ENCODE results near the gene NINJ1. TPM values are rescaled to one million over a fixed set of nuclear protein-coding genes. Genes with fewer than 3 reads are reported as not detected.

The NINJ1 gene
- total and polyA plus RNA-seq, 2 of the 13 experiments (the other 11 are each of a cell fraction or from before 2014, with no cell fraction given) = 81.2 to 92.1 TPM

DNA sequence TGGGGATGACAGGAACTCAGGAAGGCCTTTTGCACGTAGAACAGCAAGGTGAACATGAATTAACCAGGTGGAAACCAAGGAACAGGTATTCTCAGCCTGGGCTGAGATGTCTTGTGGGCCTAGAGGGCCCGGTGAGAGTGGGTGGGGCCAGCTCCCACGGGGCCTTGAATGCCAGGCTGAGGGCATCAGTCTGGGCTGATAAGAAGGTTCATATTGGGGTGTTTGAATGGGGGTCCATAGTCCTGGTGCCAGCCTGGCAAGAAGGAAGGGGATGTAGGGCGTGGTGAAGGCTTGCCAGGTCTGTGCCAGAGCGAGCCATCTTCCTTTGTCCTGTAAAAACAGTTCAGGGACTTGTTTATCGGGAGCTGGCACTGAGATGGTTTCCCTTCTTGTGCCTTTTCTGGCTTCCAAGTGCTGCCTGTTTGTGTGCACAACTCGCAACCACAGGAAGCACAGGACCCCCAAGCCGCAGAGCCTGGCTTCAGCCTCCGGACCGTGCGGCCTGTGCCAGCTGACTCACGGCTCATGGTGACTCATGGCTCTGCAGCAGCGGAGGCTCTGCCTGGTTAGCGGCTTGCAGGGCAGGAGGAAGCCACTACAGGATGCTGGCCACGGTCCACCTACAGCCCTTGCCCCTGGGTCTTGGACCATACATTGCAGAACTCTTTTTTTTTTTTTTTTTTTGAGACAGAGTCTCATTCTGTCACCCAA is 35.7 kb downstream of the NINJ1 start (continued):
- TF ChIP-seq, protein P1, sequence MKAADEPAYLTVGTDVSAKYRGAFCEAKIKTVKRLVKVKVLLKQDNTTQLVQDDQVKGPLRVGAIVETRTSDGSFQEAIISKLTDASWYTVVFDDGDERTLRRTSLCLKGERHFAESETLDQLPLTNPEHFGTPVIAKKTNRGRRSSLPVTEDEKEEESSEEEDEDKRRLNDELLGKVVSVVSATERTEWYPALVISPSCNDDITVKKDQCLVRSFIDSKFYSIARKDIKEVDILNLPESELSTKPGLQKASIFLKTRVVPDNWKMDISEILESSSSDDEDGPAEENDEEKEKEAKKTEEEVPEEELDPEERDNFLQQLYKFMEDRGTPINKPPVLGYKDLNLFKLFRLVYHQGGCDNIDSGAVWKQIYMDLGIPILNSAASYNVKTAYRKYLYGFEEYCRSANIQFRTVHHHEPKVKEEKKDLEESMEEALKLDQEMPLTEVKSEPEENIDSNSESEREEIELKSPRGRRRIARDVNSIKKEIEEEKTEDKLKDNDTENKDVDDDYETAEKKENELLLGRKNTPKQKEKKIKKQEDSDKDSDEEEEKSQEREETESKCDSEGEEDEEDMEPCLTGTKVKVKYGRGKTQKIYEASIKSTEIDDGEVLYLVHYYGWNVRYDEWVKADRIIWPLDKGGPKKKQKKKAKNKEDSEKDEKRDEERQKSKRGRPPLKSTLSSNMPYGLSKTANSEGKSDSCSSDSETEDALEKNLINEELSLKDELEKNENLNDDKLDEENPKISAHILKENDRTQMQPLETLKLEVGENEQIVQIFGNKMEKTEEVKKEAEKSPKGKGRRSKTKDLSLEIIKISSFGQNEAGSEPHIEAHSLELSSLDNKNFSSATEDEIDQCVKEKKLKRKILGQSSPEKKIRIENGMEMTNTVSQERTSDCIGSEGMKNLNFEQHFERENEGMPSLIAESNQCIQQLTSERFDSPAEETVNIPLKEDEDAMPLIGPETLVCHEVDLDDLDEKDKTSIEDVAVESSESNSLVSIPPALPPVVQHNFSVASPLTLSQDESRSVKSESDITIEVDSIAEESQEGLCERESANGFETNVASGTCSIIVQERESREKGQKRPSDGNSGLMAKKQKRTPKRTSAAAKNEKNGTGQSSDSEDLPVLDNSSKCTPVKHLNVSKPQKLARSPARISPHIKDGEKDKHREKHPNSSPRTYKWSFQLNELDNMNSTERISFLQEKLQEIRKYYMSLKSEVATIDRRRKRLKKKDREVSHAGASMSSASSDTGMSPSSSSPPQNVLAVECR (CRISPR knock-in tag; IDR thresholded peaks at IDR 0.05; ENCODE audit: borderline replicate concordance) = no peak
- TF ChIP-seq ZNF17 (CRISPR knock-in tag; IDR thresholded peaks at IDR 0.05) = no peak
- TF ChIP-seq SP1 (IDR thresholded peaks at IDR 0.05) = no peak
- no peak for TF ChIP-seq SP1 (CRISPR knock-in tag; IDR thresholded peaks at IDR 0.05)
- no peak for TF ChIP-seq ZEB1 (IDR thresholded peaks at IDR 0.05; ENCODE audit: insufficient replicate concordance, low read depth)
- TF ChIP-seq MTA1 (CRISPR knock-in tag; IDR thresholded peaks at IDR 0.05; ENCODE audit: borderline replicate concordance) = no peak
- peak; percentile 44; the same call in 1 of the 2 replicates for TF ChIP-seq ZFX (CRISPR knock-in tag; IDR thresholded peaks at IDR 0.05; ENCODE audit: low read depth)
- TF ChIP-seq RBAK (CRISPR knock-in tag; IDR thresholded peaks at IDR 0.05) = no peak
- TF ChIP-seq KDM4B (CRISPR knock-in tag; IDR thresholded peaks at IDR 0.05) = no peak
- TF ChIP-seq EEA1 (CRISPR knock-in tag; IDR thresholded peaks at IDR 0.05; ENCODE audit: borderline replicate concordance) = no peak
- TF ChIP-seq, protein P2, sequence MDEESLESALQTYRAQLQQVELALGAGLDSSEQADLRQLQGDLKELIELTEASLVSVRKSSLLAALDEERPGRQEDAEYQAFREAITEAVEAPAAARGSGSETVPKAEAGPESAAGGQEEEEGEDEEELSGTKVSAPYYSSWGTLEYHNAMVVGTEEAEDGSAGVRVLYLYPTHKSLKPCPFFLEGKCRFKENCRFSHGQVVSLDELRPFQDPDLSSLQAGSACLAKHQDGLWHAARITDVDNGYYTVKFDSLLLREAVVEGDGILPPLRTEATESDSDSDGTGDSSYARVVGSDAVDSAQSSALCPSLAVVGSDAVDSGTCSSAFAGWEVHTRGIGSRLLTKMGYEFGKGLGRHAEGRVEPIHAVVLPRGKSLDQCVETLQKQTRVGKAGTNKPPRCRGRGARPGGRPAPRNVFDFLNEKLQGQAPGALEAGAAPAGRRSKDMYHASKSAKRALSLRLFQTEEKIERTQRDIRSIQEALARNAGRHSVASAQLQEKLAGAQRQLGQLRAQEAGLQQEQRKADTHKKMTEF (CRISPR knock-in tag; IDR thresholded peaks at IDR 0.05) = no peak
- TF ChIP-seq MAFK (conservative IDR thresholded peaks at IDR 0.05 in 1 of 2, IDR thresholded peaks at IDR 0.05 in 1 of 2; ENCODE audit: low read length in 2 of 2) = no peak
- no peak for TF ChIP-seq ZNF138 (CRISPR knock-in tag; IDR thresholded peaks at IDR 0.05; ENCODE audit: low read depth)
- TF ChIP-seq ZBTB7A (CRISPR knock-in tag; IDR thresholded peaks at IDR 0.05) = peak; percentile 45; the same call in 1 of the 2 replicates
- no peak for TF ChIP-seq REL (CRISPR knock-in tag; conservative IDR thresholded peaks at IDR 0.05)
- TF ChIP-seq ZNF891 (CRISPR knock-in tag; IDR thresholded peaks at IDR 0.05) = no peak
- no peak for TF ChIP-seq ZNF766 (CRISPR knock-in tag; IDR thresholded peaks at IDR 0.05; ENCODE audit: borderline replicate concordance)
- TF ChIP-seq, protein P3, sequence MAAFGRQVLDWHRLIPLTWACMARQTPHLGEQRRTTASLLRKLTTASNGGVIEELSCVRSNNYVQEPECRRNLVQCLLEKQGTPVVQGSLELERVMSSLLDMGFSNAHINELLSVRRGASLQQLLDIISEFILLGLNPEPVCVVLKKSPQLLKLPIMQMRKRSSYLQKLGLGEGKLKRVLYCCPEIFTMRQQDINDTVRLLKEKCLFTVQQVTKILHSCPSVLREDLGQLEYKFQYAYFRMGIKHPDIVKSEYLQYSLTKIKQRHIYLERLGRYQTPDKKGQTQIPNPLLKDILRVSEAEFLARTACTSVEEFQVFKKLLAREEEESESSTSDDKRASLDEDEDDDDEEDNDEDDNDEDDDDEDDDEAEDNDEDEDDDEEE (CRISPR knock-in tag; IDR thresholded peaks at IDR 0.05) = no peak
- TF ChIP-seq, protein P4, sequence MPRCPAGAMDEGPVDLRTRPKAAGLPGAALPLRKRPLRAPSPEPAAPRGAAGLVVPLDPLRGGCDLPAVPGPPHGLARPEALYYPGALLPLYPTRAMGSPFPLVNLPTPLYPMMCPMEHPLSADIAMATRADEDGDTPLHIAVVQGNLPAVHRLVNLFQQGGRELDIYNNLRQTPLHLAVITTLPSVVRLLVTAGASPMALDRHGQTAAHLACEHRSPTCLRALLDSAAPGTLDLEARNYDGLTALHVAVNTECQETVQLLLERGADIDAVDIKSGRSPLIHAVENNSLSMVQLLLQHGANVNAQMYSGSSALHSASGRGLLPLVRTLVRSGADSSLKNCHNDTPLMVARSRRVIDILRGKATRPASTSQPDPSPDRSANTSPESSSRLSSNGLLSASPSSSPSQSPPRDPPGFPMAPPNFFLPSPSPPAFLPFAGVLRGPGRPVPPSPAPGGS (CRISPR knock-in tag; IDR thresholded peaks at IDR 0.05) = no peak
- TF ChIP-seq ZKSCAN1 (IDR thresholded peaks at IDR 0.05; ENCODE audit: low read length) = no peak
- no peak for TF ChIP-seq ZNF577 (CRISPR knock-in tag; IDR thresholded peaks at IDR 0.05; ENCODE audit: borderline replicate concordance, low read depth)
- TF ChIP-seq ZNF10 (CRISPR knock-in tag; IDR thresholded peaks at IDR 0.05; ENCODE audit: borderline replicate concordance, low read depth) = no peak
- no peak for TF ChIP-seq JDP2 (CRISPR knock-in tag; IDR thresholded peaks at IDR 0.05; ENCODE audit: borderline replicate concordance)
